HepG2 (cell line): ENCODE data around the gene GPR39. TPM values are rescaled to one million over a fixed set of nuclear protein-coding genes. Genes with fewer than 3 reads are reported as not detected.

Source experiments
- ATAC-seq: fragments of 200-7000 bp; cut with Tn5 transposase; 3 replicates; pipeline ENCODE4 v1.9.1; 2020; ENCODE audit warnings: mild to moderate bottlenecking, moderate library complexity
- BruUV-seq: library from RNA; stranded (reverse); fragments of 400-500 nt; replicated peaks from 2 replicates; lab custom pipeline; 2021; lab: Mats Ljungman, UMichigan
- CTCF ChIA-PET: fragments of 300-600 bp; formaldehyde crosslinking; extraction: SDS; loops from one replicate; lab custom pipeline; 2021; ENCODE audit warnings: low total read pairs, inconsistent platforms, low intra/inter-chr PET ratio; lab: Yijun Ruan, JAX
- POLR2A ChIA-PET: fragments of 350-600 bp; sonication (Branson Sonifier 250); formaldehyde crosslinking; loops from one replicate; lab custom pipeline; 2020; ENCODE audit warnings: antibody characterized with exemption, inconsistent platforms; lab: Yijun Ruan, JAX
- DNase-seq: peaks from one replicate; pipeline ENCODE4 v3.0.0-alpha.2; 2015; ENCODE audit warnings: low spot score
- FAIRE-seq: peaks from 3 replicates; lab custom pipeline; 2011; peaks lifted over from hg19 to GRCh38; lab: Jason Lieb, UNC
- H2AFZ ChIP-seq: one replicate; pipeline ENCODE4 v1.6.1; 2011; ENCODE audit warnings: low read length, inconsistent platforms
- H3K27ac ChIP-seq: fragments of 300-600 bp; 3 replicates; pipeline ENCODE4 v1.8.0; 2011; ENCODE audit warnings: mixed run types, mild to moderate bottlenecking, mixed read lengths, low read length, inconsistent platforms; ENCODE audit not compliant: insufficient read depth; ENCODE audit errors: extremely low read length
- H3K27me3 ChIP-seq, 2 experiments: fragments of 200-600 bp in 1 of 2; 2 replicates in 1 of 2; 3 replicates in 1 of 2; pipeline versions ENCODE4 v1.6.0 to v1.8.0; 2011; ENCODE audit warnings: low read length in 2 of 2, mild to moderate bottlenecking in 2 of 2, moderate library complexity in 2 of 2, inconsistent platforms in 1 of 2; ENCODE audit not compliant: insufficient read depth in 2 of 2, control insufficient read depth in 1 of 2
- H3K36me3 ChIP-seq, 2 experiments: fragments of 200-600 bp in 1 of 2; replicated peaks in 1 of 2; 2 replicates in 1 of 2; 3 replicates in 1 of 2; pipeline versions ENCODE4 v1.5.1 to v1.8.0; 2011; ENCODE audit warnings: low read length in 2 of 2, inconsistent platforms in 1 of 2; ENCODE audit not compliant: insufficient read depth in 2 of 2, control insufficient read depth in 1 of 2
- H3K4me1 ChIP-seq: 2 replicates; pipeline ENCODE4 v1.5.1; 2012; ENCODE audit warnings: low read length, inconsistent platforms; ENCODE audit not compliant: insufficient read depth
- H3K4me2 ChIP-seq: 2 replicates; pipeline ENCODE4 v1.6.0; 2011; ENCODE audit warnings: low read depth, low read length, inconsistent platforms
- H3K4me3 ChIP-seq, 3 experiments: fragments of 200-600 bp in 1 of 3; sonication (generic), shearing (Covaris generic) in 1 of 3; replicated peaks in 1 of 3; 2 replicates each; pipeline ENCODE4 v1.5.1; 2011 to 2016; ENCODE audit warnings: low read length in 3 of 3, inconsistent platforms in 2 of 3, low read depth in 2 of 3, mild to moderate bottlenecking in 2 of 3, control low read depth in 1 of 3, mixed read lengths in 1 of 3; ENCODE audit not compliant: insufficient read depth in 1 of 3
- H3K79me2 ChIP-seq: one replicate; pipeline ENCODE4 v1.6.1; 2011; ENCODE audit warnings: low read length, inconsistent platforms; ENCODE audit not compliant: insufficient read depth
- H3K9ac ChIP-seq: 2 replicates; pipeline ENCODE4 v1.6.0; 2011; ENCODE audit warnings: mild to moderate bottlenecking, low read depth, low read length, inconsistent platforms; ENCODE audit not compliant: insufficient read depth
- H3K9me3 ChIP-seq: 2 replicates; pipeline ENCODE4 v1.5.1; 2012; ENCODE audit warnings: mild to moderate bottlenecking, low read length
- H4K20me1 ChIP-seq: 2 replicates; pipeline ENCODE4 v1.6.0; 2011; ENCODE audit warnings: inconsistent platforms, mild to moderate bottlenecking, low read length, moderate library complexity; ENCODE audit not compliant: insufficient read depth
- ELK4 ChIP-seq: sonication (generic); formaldehyde crosslinking; IDR thresholded peaks from 2 replicates; pipeline ENCODE4 v1.9.0; 2021; ENCODE audit warnings: missing genetic modification reagents, borderline replicate concordance
- EP300 ChIP-seq, 3 experiments: sonication (generic) in 1 of 3; formaldehyde crosslinking in 1 of 3; IDR thresholded peaks; 2 replicates each; pipeline versions ENCODE4 v1.5.1 to v1.6.1; 2011 to 2020; ENCODE audit warnings: low read depth in 2 of 3, low read length in 2 of 3, borderline replicate concordance in 1 of 3, improper control_type of control experiment in 1 of 3, mild to moderate bottlenecking in 1 of 3, missing genetic modification reagents in 1 of 3, moderate library complexity in 1 of 3
- ERF ChIP-seq: IDR thresholded peaks from 2 replicates; pipeline ENCODE4 v1.6.1; 2018; ENCODE audit warnings: missing biosample characterization, missing genetic modification reagents
- GATAD2A ChIP-seq: IDR thresholded peaks from 2 replicates; pipeline ENCODE4 v1.6.1; 2016
- PAXIP1 ChIP-seq: sonication (generic); formaldehyde crosslinking; conservative IDR thresholded peaks from 2 replicates; pipeline ENCODE4 v1.4.0; 2020; ENCODE audit warnings: mild to moderate bottlenecking, missing genetic modification reagents, moderate library complexity
- SALL1 ChIP-seq: sonication (generic); formaldehyde crosslinking; IDR thresholded peaks from 2 replicates; pipeline ENCODE4 v1.8.0; 2022; ENCODE audit warnings: mild to moderate bottlenecking, missing genetic modification reagents
- SOX5 ChIP-seq: IDR thresholded peaks from 2 replicates; pipeline ENCODE4 v1.6.1; 2016; ENCODE audit warnings: borderline replicate concordance
- ZMYM2 ChIP-seq: sonication (generic); formaldehyde crosslinking; IDR thresholded peaks from 2 replicates; pipeline ENCODE4 v1.8.0; 2022; ENCODE audit warnings: mild to moderate bottlenecking, missing genetic modification reagents
- ZNF224 ChIP-seq: sonication (generic); formaldehyde crosslinking; IDR thresholded peaks from 2 replicates; pipeline ENCODE4 v1.5.0; 2020; ENCODE audit warnings: mild to moderate bottlenecking, missing genetic modification reagents
- ZUFSP ChIP-seq: sonication (generic); formaldehyde crosslinking; IDR thresholded peaks from 2 replicates; pipeline ENCODE4 v1.9.0; 2021; ENCODE audit warnings: missing genetic modification reagents, mild to moderate bottlenecking, borderline replicate concordance
- WGBS: methylation state at CpG from one replicate; pipeline ENCODE4 v1.1.6; 2017; ENCODE audit warnings: low lambda C conversion rate; 5-methylcytosine and 5-hydroxymethylcytosine counted together
- in situ Hi-C: cut with HindIII; loops from 2 replicates; pipeline ENCODE4 v1.10.0; 2017; ENCODE audit warnings: low pct_unique_long_range_greater_than_20kb; ENCODE audit not compliant: extremely low pct_ligation_motif_present
- intact Hi-C: fragments of 100-400 bp; cut with micrococcal nuclease; formaldehyde crosslinking; loops from one replicate; pipeline ENCODE4 v1.10.0; 2022; ENCODE audit not compliant: unreplicated experiment
- polyA plus RNA-seq, 8 experiments: library from polyadenylated mRNA; depleted of rRNA in 3 of 8; stranded (reverse) in 7 of 8; unstranded in 1 of 8; fragments of >200 nt; fragmentation: Illumina TruSeq in 4 of 8; extraction: Trizol in 4 of 8; gene quantifications; 2 replicates each; pipeline versions ENCODE4 v1.2.1 to v1.2.3, GENCODE V29; 2011 to 2016; ENCODE audit warnings: low read depth in 4 of 8, missing spikeins in 1 of 8, mixed read lengths in 1 of 8; ENCODE audit not compliant: insufficient read depth in 1 of 8
- total RNA-seq, 5 experiments: library from RNA; depleted of rRNA; stranded (reverse); fragments of >200 nt; fragmentation: Illumina TruSeq; extraction: Trizol; gene quantifications; 2 replicates each; pipeline ENCODE4 v1.2.3, GENCODE V29; 2016; ENCODE audit warnings: low read depth in 1 of 5
- TF ChIP-seq, protein P1 (sequence below): sonication (generic); formaldehyde crosslinking; IDR thresholded peaks from 2 replicates; pipeline ENCODE4 v1.4.0; 2020; ENCODE audit warnings: missing genetic modification reagents; ENCODE audit errors: not compliant biosample characterization

GPR39 gene
- total and polyA plus RNA-seq, 2 of the 13 experiments (the other 11 are each of a cell fraction or from before 2014, with no cell fraction given), result 0.16 to 0.62 TPM

GRCh38 chr2:132642415-132642814 lies 225.8 kb downstream of the GPR39 start (continued):
- TF ChIP-seq SOX5 (CRISPR knock-in tag) (peak; percentile 92), SALL1 (peak; percentile 18; the same call in 1 of the 2 replicates), GATAD2A (CRISPR knock-in tag) (0 out of 2 replicates have a peak, but pooled peaks have one; percentile 11), PAXIP1 (peak; percentile 53), ZMYM2 (CRISPR knock-in tag) (no peak), ZNF224 (CRISPR knock-in tag) (no peak)

DNA sequence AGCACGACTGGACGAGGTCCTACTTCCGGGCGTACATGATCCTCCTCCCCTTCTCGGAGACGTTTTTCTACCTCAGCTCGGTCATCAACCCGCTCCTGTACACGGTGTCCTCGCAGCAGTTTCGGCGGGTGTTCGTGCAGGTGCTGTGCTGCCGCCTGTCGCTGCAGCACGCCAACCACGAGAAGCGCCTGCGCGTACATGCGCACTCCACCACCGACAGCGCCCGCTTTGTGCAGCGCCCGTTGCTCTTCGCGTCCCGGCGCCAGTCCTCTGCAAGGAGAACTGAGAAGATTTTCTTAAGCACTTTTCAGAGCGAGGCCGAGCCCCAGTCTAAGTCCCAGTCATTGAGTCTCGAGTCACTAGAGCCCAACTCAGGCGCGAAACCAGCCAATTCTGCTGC lies 228.6 kb downstream of the GPR39 start:
- H4K20me1 ChIP-seq, result no peaks in the 10 kb centered on the region
- FAIRE-seq (no peak), ATAC-seq (no peak), DNase-seq (no peak)
- ChIA-PET CTCF (no interaction called here), POLR2A (no interaction called here)
- in situ Hi-C loops, result no loop called here
- H3K36me3 ChIP-seq, result no peaks in the 10 kb centered on the region
- TF ChIP-seq ELK4 (CRISPR knock-in tag) (no peak), EP300 (IDR thresholded peaks at IDR 0.05; ENCODE audit: low read depth in 2 of 2, low read length in 2 of 2) (no peak), EP300 (CRISPR knock-in tag; IDR thresholded peaks at IDR 0.05; ENCODE audit: borderline replicate concordance) (no peak), ZUFSP (CRISPR knock-in tag) (no peak), ERF (CRISPR knock-in tag) (no peak)
- TF ChIP-seq, protein P1, sequence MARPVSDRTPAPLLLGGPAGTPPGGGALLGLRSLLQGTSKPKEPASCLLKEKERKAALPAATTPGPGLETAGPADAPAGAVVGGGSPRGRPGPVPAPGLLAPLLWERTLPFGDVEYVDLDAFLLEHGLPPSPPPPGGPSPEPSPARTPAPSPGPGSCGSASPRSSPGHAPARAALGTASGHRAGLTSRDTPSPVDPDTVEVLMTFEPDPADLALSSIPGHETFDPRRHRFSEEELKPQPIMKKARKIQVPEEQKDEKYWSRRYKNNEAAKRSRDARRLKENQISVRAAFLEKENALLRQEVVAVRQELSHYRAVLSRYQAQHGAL (CRISPR knock-in tag), result no peak
- no peak overlapping the region for H3K27ac ChIP-seq
- H3K9ac ChIP-seq, result no peak overlapping the region
- no TSS peak for BruUV-seq
- H3K4me3 ChIP-seq, result no peak overlapping the region
- no peaks in the 10 kb centered on the region for H3K79me2 ChIP-seq
- no peak overlapping the region for H2AFZ ChIP-seq
- peaks cover 8% of the 10 kb centered on the region; the same call in 1 of the 2 replicates for H3K4me1 ChIP-seq
- WGBS, result 87% methylated on average over 34 of the region's 35 CpGs
- intact Hi-C loops, result no loop called here
- no peaks in the 10 kb centered on the region for H3K27me3 ChIP-seq
- H3K9me3 ChIP-seq, result no peaks in the 10 kb centered on the region
- no peak overlapping the region for H3K4me2 ChIP-seq
